PC-3 (cell line): ENCODE data around the gene RBM18. TPM values are rescaled to one million over a fixed set of nuclear protein-coding genes. Genes with fewer than 3 reads are reported as not detected.
A peak's percentile ranks its signal among the peaks of the same experiment; 100 is the strongest.

Experiments used
- ATAC-seq: fragments of 200-7000 bp; cut with Tn5 transposase; 2 replicates; pipeline ENCODE4 v1.9.1; 2020; ENCODE audit warnings: mild to moderate bottlenecking, moderate library complexity
- BruUV-seq: library from RNA; stranded (reverse); fragments of 400-500 nt; replicated peaks from 2 replicates; lab custom pipeline; 2021; lab: Mats Ljungman, UMichigan
- CTCF ChIA-PET: fragments of 300-600 bp; sonication (Branson Sonifier 250); formaldehyde crosslinking; loops from one replicate; lab custom pipeline; 2022; ENCODE audit warnings: antibody characterized with exemption; lab: Charles Lee
- POLR2A ChIA-PET: fragments of 300-600 bp; sonication (Branson Sonifier 250); formaldehyde crosslinking; loops from one replicate; lab custom pipeline; 2022; ENCODE audit warnings: antibody characterized with exemption; ENCODE audit not compliant: unreplicated experiment; lab: Charles Lee
- DNase-seq: peaks from one replicate; pipeline ENCODE4 v3.0.0-alpha.2; 2015
- H2AFZ ChIP-seq: fragments of 300-600 bp; sonication (generic); 2 replicates; pipeline ENCODE4 v1.6.0; 2016; ENCODE audit warnings: antibody characterized with exemption, low read length
- H3F3A ChIP-seq: fragments of 300-600 bp; sonication (generic); one replicate; pipeline ENCODE4 v1.6.0; 2017; ENCODE audit warnings: antibody characterized with exemption, low read length, control low read depth, mild to moderate bottlenecking; ENCODE audit not compliant: unreplicated experiment
- H3K27ac ChIP-seq: fragments of 300-600 bp; sonication (generic); 2 replicates; pipeline ENCODE4 v1.5.1; 2016; ENCODE audit warnings: mild to moderate bottlenecking, low read length
- H3K27me3 ChIP-seq: fragments of 300-600 bp; sonication (generic); 2 replicates; pipeline ENCODE4 v1.6.1; 2016; ENCODE audit warnings: low read length, mixed read lengths
- H3K36me3 ChIP-seq: fragments of 300-600 bp; sonication (generic); 2 replicates; pipeline ENCODE4 v1.6.1; 2016; ENCODE audit warnings: low read depth, mixed run types, low read length, mixed read lengths
- H3K4me1 ChIP-seq: fragments of 300-600 bp; sonication (generic); 2 replicates; pipeline ENCODE4 v1.5.1; 2016; ENCODE audit warnings: low read length; ENCODE audit not compliant: insufficient read depth
- H3K4me2 ChIP-seq: fragments of 300-600 bp; sonication (generic); 2 replicates; pipeline ENCODE4 v1.6.0; 2016; ENCODE audit warnings: low read length
- H3K4me3 ChIP-seq: fragments of 300-600 bp; sonication (generic); 2 replicates; pipeline ENCODE4 v1.5.1; 2016; ENCODE audit warnings: mild to moderate bottlenecking, low read length, mixed read lengths
- H3K79me2 ChIP-seq: fragments of 300-600 bp; sonication (generic); 2 replicates; pipeline ENCODE4 v1.6.1; 2017; ENCODE audit warnings: low read length, mixed read lengths
- H3K9ac ChIP-seq: fragments of 300-600 bp; sonication (generic); 2 replicates; pipeline ENCODE4 v1.6.0; 2016; ENCODE audit warnings: mild to moderate bottlenecking, low read length
- H3K9me2 ChIP-seq: fragments of 300-600 bp; sonication (generic); replicated peaks from 2 replicates; pipeline ENCODE4 v1.6.1; 2016; ENCODE audit warnings: mixed run types, low read length, mixed read lengths
- H3K9me3 ChIP-seq: fragments of 300-600 bp; sonication (generic); 2 replicates; pipeline ENCODE4 v1.6.1; 2016; ENCODE audit warnings: low read length, mixed read lengths
- H4K20me1 ChIP-seq: fragments of 300-600 bp; sonication (generic); 2 replicates; pipeline ENCODE4 v1.6.1; 2016; ENCODE audit warnings: low read length, mixed read lengths
- EZH2 ChIP-seq: fragments of 300-600 bp; sonication (generic); IDR thresholded peaks from one replicate; pipeline ENCODE4 v1.6.1; 2017; ENCODE audit warnings: antibody characterized with exemption, mild to moderate bottlenecking, low read length; ENCODE audit not compliant: unreplicated experiment
- EZH2phosphoT487 ChIP-seq: fragments of 300-600 bp; sonication (generic); IDR thresholded peaks from 2 replicates; pipeline ENCODE4 v1.6.1; 2018; ENCODE audit warnings: mild to moderate bottlenecking, antibody characterized with exemption, low read length, borderline replicate concordance
- intact Hi-C: fragments of 100-400 bp; cut with micrococcal nuclease; formaldehyde crosslinking; loops from 2 replicates; pipeline ENCODE4 v1.9.0; 2023
- total RNA-seq: library from RNA; depleted of rRNA; stranded (reverse); fragments of >200 nt; gene quantifications from 2 replicates; pipeline ENCODE4 v1.2.3, GENCODE V29; 2014
- TF ChIP-seq, protein P1 (sequence below): fragments of 300-600 bp; sonication (generic); conservative IDR thresholded peaks from 2 replicates; pipeline ENCODE4 v1.5.1; 2017; ENCODE audit warnings: antibody characterized with exemption, low read depth, mild to moderate bottlenecking, low read length

Gene RBM18
- total RNA-seq, 1 experiment from 2014 or later, result 8.3 TPM

GRCh38 chr9:122218071-122218934 lies 46.3 kb downstream of the RBM18 start:
- Histone ChIP-seq H3K79me2 (peaks cover 3% of the 10 kb centered on the region), H3K4me2 (peak overlapping the region; percentile 53), H3K4me1 (peaks cover 23% of the 10 kb centered on the region), H3F3A (no peaks in the 10 kb centered on the region), H3K9ac (no peak overlapping the region), H3K9me3 (no peaks in the 10 kb centered on the region), H4K20me1 (no peaks in the 10 kb centered on the region), H3K27ac (peak overlapping the region; percentile 67), H3K36me3 (no peaks in the 10 kb centered on the region), H3K27me3 (no peaks in the 10 kb centered on the region), H3K4me3 (no peak overlapping the region), H2AFZ (peak overlapping the region; percentile 43; the same call in 1 of the 2 replicates), H3K9me2 (no peaks in the 10 kb centered on the region)
- CTCF ChIA-PET, result no interaction called here
- peak; percentile 60 for ATAC-seq
- no TSS peak for BruUV-seq
- TF ChIP-seq EZH2phosphoT487 (no peak), EZH2 (no peak)
- TF ChIP-seq, protein P1, sequence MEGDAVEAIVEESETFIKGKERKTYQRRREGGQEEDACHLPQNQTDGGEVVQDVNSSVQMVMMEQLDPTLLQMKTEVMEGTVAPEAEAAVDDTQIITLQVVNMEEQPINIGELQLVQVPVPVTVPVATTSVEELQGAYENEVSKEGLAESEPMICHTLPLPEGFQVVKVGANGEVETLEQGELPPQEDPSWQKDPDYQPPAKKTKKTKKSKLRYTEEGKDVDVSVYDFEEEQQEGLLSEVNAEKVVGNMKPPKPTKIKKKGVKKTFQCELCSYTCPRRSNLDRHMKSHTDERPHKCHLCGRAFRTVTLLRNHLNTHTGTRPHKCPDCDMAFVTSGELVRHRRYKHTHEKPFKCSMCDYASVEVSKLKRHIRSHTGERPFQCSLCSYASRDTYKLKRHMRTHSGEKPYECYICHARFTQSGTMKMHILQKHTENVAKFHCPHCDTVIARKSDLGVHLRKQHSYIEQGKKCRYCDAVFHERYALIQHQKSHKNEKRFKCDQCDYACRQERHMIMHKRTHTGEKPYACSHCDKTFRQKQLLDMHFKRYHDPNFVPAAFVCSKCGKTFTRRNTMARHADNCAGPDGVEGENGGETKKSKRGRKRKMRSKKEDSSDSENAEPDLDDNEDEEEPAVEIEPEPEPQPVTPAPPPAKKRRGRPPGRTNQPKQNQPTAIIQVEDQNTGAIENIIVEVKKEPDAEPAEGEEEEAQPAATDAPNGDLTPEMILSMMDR, result no peak
- peak; percentile 53 for DNase-seq
- POLR2A ChIA-PET, result no interaction called here
- intact Hi-C loops, result no loop called here

DNA sequence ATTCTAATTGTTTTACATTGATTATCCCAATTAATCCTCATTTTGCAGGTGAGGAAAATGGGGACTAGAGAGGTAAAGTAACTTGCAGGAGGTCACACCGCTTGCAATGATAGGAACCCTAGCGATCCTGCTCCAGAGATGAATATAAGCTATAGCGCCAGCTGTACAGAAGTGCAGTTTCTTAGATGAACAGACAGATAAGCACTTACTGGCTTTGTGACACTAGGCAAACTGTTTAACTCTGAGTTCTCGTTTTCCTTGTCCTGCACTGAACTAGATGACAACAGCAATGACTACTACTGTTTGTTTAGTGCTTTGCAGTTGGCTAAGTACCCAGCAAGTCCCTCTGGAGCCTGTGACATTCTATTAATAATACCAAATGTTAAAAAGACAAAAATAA lies 47.0 kb downstream of the RBM18 start:
- Histone ChIP-seq H3K27ac (peak overlapping the region; percentile 67), H3K9me3 (no peaks in the 10 kb centered on the region), H3F3A (no peaks in the 10 kb centered on the region), H3K4me1 (peaks cover 30% of the 10 kb centered on the region), H3K36me3 (no peaks in the 10 kb centered on the region), H2AFZ (peak overlapping the region; percentile 43; the same call in 1 of the 2 replicates), H3K9ac (no peak overlapping the region), H3K4me2 (peak overlapping the region; percentile 53), H3K27me3 (no peaks in the 10 kb centered on the region), H3K9me2 (no peaks in the 10 kb centered on the region), H3K79me2 (peaks cover 9% of the 10 kb centered on the region), H4K20me1 (no peaks in the 10 kb centered on the region), H3K4me3 (no peak overlapping the region)
- TF ChIP-seq EZH2phosphoT487, result no peak
- no peak for TF ChIP-seq EZH2
- TF ChIP-seq, protein P1, result no peak
- CTCF ChIA-PET, result no interaction called here
- peak; percentile 38 for ATAC-seq
- intact Hi-C loops, result no loop called here
- DNase-seq, result peak; percentile 59
- no TSS peak for BruUV-seq
- POLR2A ChIA-PET, result no interaction called here
